HG02884 (cell line): ENCODE results near the gene PRDM13.

ENCODE experiments used
- ATAC-seq: cut with Tn5 transposase; IDR thresholded peaks from one replicate; pipeline ENCODE4 v1.9.1; 2021; ENCODE audit warnings: mild to moderate bottlenecking, moderate library complexity; ENCODE audit not compliant: unreplicated experiment

Gene PRDM13

GRCh38 chr6:99603421-99604165 is 3.0 kb upstream of the PRDM13 start:
- ATAC-seq: no peak

- no peak for ATAC-seq
These were observed 2.2 kb upstream of the PRDM13 start for GRCh38 chr6:99604166-99605073.

GRCh38 chr6:99605074-99605734 is 1.4 kb upstream of the PRDM13 start:
- no peak for ATAC-seq

GRCh38 chr6:99605911-99606655 is 550 bp upstream of the PRDM13 start:
- no peak for ATAC-seq

- ATAC-seq: no peak
These were observed 893 bp downstream of the PRDM13 start for GRCh38 chr6:99607416-99608036.

- ATAC-seq: no peak
These were observed 1.6 kb downstream of the PRDM13 start for GRCh38 chr6:99608059-99608885.

- no peak for ATAC-seq
These were observed 2.4 kb downstream of the PRDM13 start for GRCh38 chr6:99608886-99609482.

- ATAC-seq: no peak
These were observed 3.4 kb downstream of the PRDM13 start for GRCh38 chr6:99609905-99610489.

GRCh38 chr6:99611148-99611547 is 4.5 kb downstream of the PRDM13 start:
- ATAC-seq: peak; percentile 68

- ATAC-seq: peak; percentile 0
These were observed 6.1 kb downstream of the PRDM13 start for GRCh38 chr6:99612551-99613408.

- ATAC-seq: peak; percentile 37
These were observed 6.7 kb downstream of the PRDM13 start for GRCh38 chr6:99613409-99613704.

GRCh38 chr6:99613705-99614429 is 7.2 kb downstream of the PRDM13 start:
- ATAC-seq: peak; percentile 45

- no peak for ATAC-seq
These were observed 8.0 kb downstream of the PRDM13 start for GRCh38 chr6:99614430-99615186.

- ATAC-seq: no peak
These were observed 10.5 kb downstream of the PRDM13 start for GRCh38 chr6:99617131-99617530.

- no peak for ATAC-seq
These were observed 12.2 kb downstream of the PRDM13 start for GRCh38 chr6:99618649-99619408.

- no peak for ATAC-seq
These were observed 12.8 kb downstream of the PRDM13 start for GRCh38 chr6:99619409-99619762.
